ENCODE measurements around the gene ELOVL2. TPM values are rescaled to one million over a fixed set of nuclear protein-coding genes. Genes with fewer than 3 reads are reported as not detected.
"Not testable (repeated sequence)": the region's sequence is repeated elsewhere in the genome, so short reads cannot be mapped to it uniquely, and the experiment has no call there.

The ELOVL2 gene
- polyA plus RNA-seq, 3 donors = not detected

DNA sequence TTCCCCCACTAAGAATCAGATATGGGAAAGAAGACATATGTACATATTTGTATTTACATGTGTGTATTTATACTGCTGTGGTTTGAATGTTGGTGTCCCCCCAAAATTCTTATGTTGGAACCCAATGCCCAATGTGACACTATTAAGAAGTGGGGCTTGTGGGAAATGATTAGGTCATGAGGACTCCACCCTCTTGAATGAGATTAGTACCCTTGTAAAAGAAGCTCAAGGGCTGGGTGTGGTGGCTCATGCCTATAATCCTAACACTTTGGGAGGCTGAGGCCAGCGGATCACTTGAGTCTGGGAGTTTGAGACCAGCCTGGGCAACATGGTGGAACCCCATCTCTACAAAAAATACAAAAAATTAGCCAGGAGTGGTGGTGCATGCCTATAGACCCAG is 45.6 kb upstream of the ELOVL2 start:
- Mint-ChIP-seq H3K27ac (no peak overlapping the region), H3K36me3 (no peaks in the 10 kb centered on the region), H3K4me1 (peaks cover 14% of the 10 kb centered on the region), H3K4me3 (no peak overlapping the region), H3K9me3 (peaks cover 0 to 8% (median 0%) of the 10 kb centered on the region in 7 donors), H3K27me3 (ENCODE audit: low read depth in 3 of 3) (peaks cover 1 to 4% (median 2%) of the 10 kb centered on the region in 3 donors)
- no peak overlapping the region for H3K9ac ChIP-seq (ENCODE audit: insufficient read depth, low read length, poor library complexity, severe bottlenecking)
- H3K9me3 ChIP-seq (replicated peaks in 1 of 2; ENCODE audit: control insufficient read depth in 1 of 2, insufficient read depth in 1 of 2, low read length in 2 of 2) = no peaks in the 10 kb centered on the region
- no peak for TF ChIP-seq CTCF (IDR thresholded peaks at IDR 0.05)
- H3K79me2 ChIP-seq (ENCODE audit: insufficient read depth, low read length) = peaks cover 6% of the 10 kb centered on the region
- WGBS (ENCODE audit: insufficient coverage) = no CpG with 5 or more reads among the region's 1 CpG
- H3K27ac ChIP-seq (ENCODE audit: low read depth in 1 of 2, low read length in 2 of 2) = no peak overlapping the region
- H3K36me3 ChIP-seq (replicated peaks in 1 of 2; ENCODE audit: control insufficient read depth in 1 of 2, insufficient read depth in 2 of 2, low read length in 2 of 2) = no peaks in the 10 kb centered on the region
- no peak overlapping the region for H3K4me2 ChIP-seq (replicated peaks; ENCODE audit: extremely low read depth, low read length, poor library complexity, severe bottlenecking)
- no peak overlapping the region for H3K4me3 ChIP-seq (replicated peaks in 1 of 3; ENCODE audit: low read depth in 2 of 3, low read length in 3 of 3)
- H2AFZ ChIP-seq (ENCODE audit: insufficient read depth, low read depth, low read length, poor library complexity, severe bottlenecking) = no peak overlapping the region
- no peak for DNase-seq
- peaks cover 13 to 14% of the 10 kb centered on the region in 2 donors for H3K4me1 ChIP-seq (ENCODE audit: control insufficient read depth in 1 of 2, insufficient read depth in 2 of 2, low read length in 2 of 2)
- no peaks in the 10 kb centered on the region for H4K20me1 ChIP-seq (ENCODE audit: insufficient read depth, low read length)
- no peaks in the 10 kb centered on the region for H3K27me3 ChIP-seq (ENCODE audit: control insufficient read depth in 2 of 2, insufficient read depth in 2 of 2, low read length in 2 of 2)
- intact Hi-C loops (cut with micrococcal nuclease) = loop anchor here in 1 of 2 donors (5.0 kb wide), 1 partner anchor 53 kb away; no protein-coding TSS in a partner anchor

DNA sequence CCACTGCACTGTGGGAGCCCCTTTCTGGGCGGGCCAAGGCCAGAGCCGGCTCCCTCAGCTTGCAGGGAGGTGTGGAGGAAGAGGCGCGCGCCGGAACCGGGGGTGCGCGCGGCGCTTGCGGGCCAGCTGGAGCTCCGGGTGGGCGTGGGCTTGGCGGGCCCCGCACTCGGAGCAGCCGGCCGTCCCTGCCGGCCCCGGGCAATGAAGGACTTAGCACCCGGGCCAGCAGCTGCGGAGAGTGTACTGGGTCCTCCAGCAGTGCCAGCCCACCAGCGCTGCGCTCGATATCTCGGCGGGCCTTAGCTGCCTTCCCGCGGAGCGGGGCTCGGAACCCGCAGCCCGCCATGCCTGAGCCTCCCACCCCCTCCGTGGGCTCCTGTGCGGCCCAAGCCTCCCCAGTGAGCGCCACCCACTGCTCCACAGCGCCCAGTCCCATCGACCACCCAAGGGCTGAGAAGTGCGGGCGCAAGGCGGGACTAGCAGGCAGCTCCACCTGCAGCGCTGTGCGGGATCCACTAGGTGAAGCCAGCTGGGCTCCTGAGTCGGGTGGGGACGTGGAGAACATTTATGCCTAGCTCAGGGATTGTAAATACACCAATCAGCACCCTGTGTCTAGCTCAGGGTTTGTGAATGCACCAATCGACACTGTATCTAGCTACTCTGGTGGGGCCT is 43.2 kb upstream of the ELOVL2 start:
- H4K20me1 ChIP-seq (ENCODE audit: insufficient read depth, low read length); H2AFZ ChIP-seq (ENCODE audit: insufficient read depth, low read depth, low read length, poor library complexity, severe bottlenecking); H3K9ac ChIP-seq (ENCODE audit: insufficient read depth, low read length, poor library complexity, severe bottlenecking); H3K9me3 Mint-ChIP-seq; H3K4me1 Mint-ChIP-seq; H3K27ac Mint-ChIP-seq; H3K9me3 ChIP-seq (replicated peaks in 1 of 2; ENCODE audit: control insufficient read depth in 1 of 2, insufficient read depth in 1 of 2, low read length in 2 of 2); H3K27ac ChIP-seq (ENCODE audit: low read depth in 1 of 2, low read length in 2 of 2); DNase-seq; H3K4me1 ChIP-seq (ENCODE audit: control insufficient read depth in 1 of 2, insufficient read depth in 2 of 2, low read length in 2 of 2); H3K79me2 ChIP-seq (ENCODE audit: insufficient read depth, low read length); H3K36me3 ChIP-seq (replicated peaks in 1 of 2; ENCODE audit: control insufficient read depth in 1 of 2, insufficient read depth in 2 of 2, low read length in 2 of 2); H3K4me3 Mint-ChIP-seq; H3K36me3 Mint-ChIP-seq; H3K27me3 ChIP-seq (ENCODE audit: control insufficient read depth in 2 of 2, insufficient read depth in 2 of 2, low read length in 2 of 2); H3K27me3 Mint-ChIP-seq (ENCODE audit: low read depth in 3 of 3); intact Hi-C loops (cut with micrococcal nuclease); H3K4me3 ChIP-seq (replicated peaks in 1 of 3; ENCODE audit: low read depth in 2 of 3, low read length in 3 of 3); H3K4me2 ChIP-seq (replicated peaks; ENCODE audit: extremely low read depth, low read length, poor library complexity, severe bottlenecking): not testable (repeated sequence)
- WGBS (ENCODE audit: insufficient coverage) = 88% methylated on average over 37 of the region's 47 CpGs
